Gastroesophageal sphincter (tissue), 4 donors: ENCODE data around the gene SORL1-AS1.

ENCODE experiments used
- ATAC-seq: fragments of 150-250 bp; one replicate; pipeline ENCODE4 v1.9.1; 2016; ENCODE audit warnings: mild to moderate bottlenecking, moderate library complexity
- H3K27ac ChIP-seq, 4 donors: fragments of 200-600 bp; sonication (generic) in 3 of 4; 1 replicate in 3 of 4; 2 replicates in 1 of 4; pipeline ENCODE4 v1.5.1; 2016 to 2019
- H3K27me3 ChIP-seq: fragments of 200-600 bp; sonication (generic); one replicate; pipeline ENCODE4 v1.5.1; 2019
- H3K36me3 ChIP-seq, 2 donors: fragments of 200-600 bp; sonication (generic); one replicate each; pipeline ENCODE4 v1.5.1; 2019; ENCODE audit warnings: control low read depth in 1 of 2
- H3K4me1 ChIP-seq, 3 donors: fragments of 200-600 bp; sonication (generic); 1 replicate in 2 of 3; 2 replicates in 1 of 3; pipeline ENCODE4 v1.5.1; 2016 to 2019; ENCODE audit warnings: control low read depth in 2 of 3
- H3K4me3 ChIP-seq, 2 donors: fragments of 200-600 bp; sonication (generic); one replicate each; pipeline ENCODE4 v1.5.1; 2019; ENCODE audit warnings: mild to moderate bottlenecking in 1 of 2, moderate library complexity in 1 of 2
- H3K9me3 ChIP-seq, 3 donors: fragments of 200-600 bp; sonication (generic); one replicate each; pipeline ENCODE4 v1.5.1; 2017 to 2019; ENCODE audit warnings: control low read depth in 2 of 3
- EP300 ChIP-seq: sonication (generic); formaldehyde crosslinking; IDR thresholded peaks from one replicate; pipeline ENCODE4 v1.6.1; 2017; ENCODE audit warnings: antibody characterized with exemption, mild to moderate bottlenecking
- POLR2A ChIP-seq, 2 donors: fragments of 450-650 bp; IDR thresholded peaks; one replicate each; pipeline ENCODE4 v1.6.1; 2017; ENCODE audit warnings: antibody characterized with exemption in 2 of 2, mild to moderate bottlenecking in 2 of 2, moderate library complexity in 1 of 2
- POLR2AphosphoS5 ChIP-seq: sonication (generic); formaldehyde crosslinking; IDR thresholded peaks from one replicate; pipeline ENCODE4 v1.6.1; 2017; ENCODE audit warnings: antibody characterized with exemption
- WGBS, 2 donors: methylation state at CpG; one replicate each; pipeline ENCODE4 v1.1.5; 2018; ENCODE audit warnings: low coverage in 1 of 2; 5-methylcytosine and 5-hydroxymethylcytosine counted together
- TF ChIP-seq, protein P1 (sequence below), 4 experiments: fragments of 200-600 bp in 2 of 4; fragments of 450-650 bp in 2 of 4; sonication (generic) in 1 of 4; IDR thresholded peaks; one replicate each; pipeline ENCODE4 v1.5.1; 2017 to 2019; ENCODE audit warnings: antibody characterized with exemption in 4 of 4, mild to moderate bottlenecking in 2 of 4, moderate library complexity in 2 of 4

SORL1-AS1 gene

DNA sequence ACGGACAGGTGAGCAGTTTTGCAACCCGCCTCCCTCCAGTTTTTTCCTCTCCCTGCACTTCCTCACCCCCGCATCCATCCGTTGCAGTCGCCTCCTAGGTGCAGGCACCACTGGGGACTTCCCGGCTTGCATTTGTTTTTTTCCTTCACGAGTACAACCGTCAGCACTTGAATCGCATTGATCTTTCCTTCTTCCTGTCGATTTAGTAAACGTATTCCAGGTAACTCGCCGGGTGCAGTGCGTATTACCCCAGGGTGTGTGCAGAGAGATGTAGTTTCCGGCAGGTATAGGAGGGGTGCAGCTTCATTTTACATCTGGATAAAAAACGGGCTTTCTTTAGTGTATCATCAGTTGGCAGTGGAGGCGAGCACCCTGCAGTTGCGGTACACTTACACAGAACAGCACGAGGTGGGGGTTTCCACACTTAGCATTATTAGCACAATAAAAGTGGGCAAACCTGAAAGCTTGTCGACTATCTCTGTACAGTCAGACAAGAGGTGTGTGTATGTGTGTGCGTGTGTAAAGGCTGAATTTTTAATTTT is at the start of gene SORL1-AS1:
Gene SORL1-AS1, minus strand, starts transcription at position 359 of the 542 bp plus-strand sequence.
- WGBS, 2 donors, result 4 to 6% methylated on average over 15 to 18 of the region's 21 CpGs
- Histone ChIP-seq H3K27me3 (no peaks in the 10 kb centered on the region), H3K27ac (peak within 1 kb of the TSS in 3 of 4 donors; percentile 64 to 76 (median 64)), H3K36me3 (no peaks in the 10 kb centered on the region), H3K4me1 (peaks cover 0 to 19% (median 0%) of the 10 kb centered on the region in 3 donors), H3K4me3 (peak within 1 kb of the TSS; percentile 75 to 81), H3K9me3 (no peaks in the 10 kb centered on the region)
- no peak for ATAC-seq
- no peak for TF ChIP-seq POLR2A (IDR thresholded peaks at IDR 0.05)
- TF ChIP-seq POLR2AphosphoS5, result no peak
- TF ChIP-seq, protein P1, sequence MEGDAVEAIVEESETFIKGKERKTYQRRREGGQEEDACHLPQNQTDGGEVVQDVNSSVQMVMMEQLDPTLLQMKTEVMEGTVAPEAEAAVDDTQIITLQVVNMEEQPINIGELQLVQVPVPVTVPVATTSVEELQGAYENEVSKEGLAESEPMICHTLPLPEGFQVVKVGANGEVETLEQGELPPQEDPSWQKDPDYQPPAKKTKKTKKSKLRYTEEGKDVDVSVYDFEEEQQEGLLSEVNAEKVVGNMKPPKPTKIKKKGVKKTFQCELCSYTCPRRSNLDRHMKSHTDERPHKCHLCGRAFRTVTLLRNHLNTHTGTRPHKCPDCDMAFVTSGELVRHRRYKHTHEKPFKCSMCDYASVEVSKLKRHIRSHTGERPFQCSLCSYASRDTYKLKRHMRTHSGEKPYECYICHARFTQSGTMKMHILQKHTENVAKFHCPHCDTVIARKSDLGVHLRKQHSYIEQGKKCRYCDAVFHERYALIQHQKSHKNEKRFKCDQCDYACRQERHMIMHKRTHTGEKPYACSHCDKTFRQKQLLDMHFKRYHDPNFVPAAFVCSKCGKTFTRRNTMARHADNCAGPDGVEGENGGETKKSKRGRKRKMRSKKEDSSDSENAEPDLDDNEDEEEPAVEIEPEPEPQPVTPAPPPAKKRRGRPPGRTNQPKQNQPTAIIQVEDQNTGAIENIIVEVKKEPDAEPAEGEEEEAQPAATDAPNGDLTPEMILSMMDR (IDR thresholded peaks at IDR 0.05), result no peak
- TF ChIP-seq EP300, result no peak

DNA sequence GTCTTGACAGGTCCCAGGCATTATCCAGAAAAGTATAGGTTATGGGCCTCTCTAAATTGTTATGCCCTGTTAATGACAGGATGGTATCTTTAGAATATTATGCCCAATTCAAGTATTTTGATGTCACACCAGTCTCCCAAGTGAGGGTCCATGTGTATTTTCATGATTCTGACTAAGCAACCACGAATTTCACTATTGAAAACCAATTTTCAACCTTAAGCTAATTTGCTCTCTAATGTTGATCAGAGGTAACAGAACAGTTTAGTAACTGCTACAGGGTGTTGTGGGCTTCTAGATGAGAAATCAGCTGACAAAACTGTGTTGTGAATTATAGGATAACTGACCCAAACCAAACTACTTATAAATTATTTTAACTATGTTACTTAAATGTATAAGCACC is 48.0 kb upstream of the SORL1-AS1 start:
- WGBS, 2 donors, result 67 to 89% methylated on average over 1 of the region's 1 CpG

DNA sequence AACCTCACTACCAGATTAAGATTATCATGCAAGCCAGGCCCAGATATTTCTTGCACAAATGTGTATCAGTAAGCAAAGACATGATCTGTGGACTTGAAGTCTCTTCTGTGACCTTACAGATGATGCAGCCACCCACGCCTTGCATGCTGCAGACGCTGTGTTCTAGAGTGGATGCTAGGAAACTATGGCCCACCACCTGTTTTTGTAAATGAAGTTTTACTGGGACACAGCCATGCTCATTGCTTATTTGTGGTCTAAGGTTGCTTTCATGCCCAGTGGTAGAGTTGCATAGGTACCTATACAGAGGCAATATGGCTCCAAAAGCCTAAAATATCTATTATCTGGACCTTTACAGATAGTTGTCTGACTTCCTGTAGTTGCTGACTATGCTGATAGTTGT is 47.5 kb upstream of the SORL1-AS1 start:
- no peaks in the 10 kb centered on the region for H3K27me3 ChIP-seq
- H3K4me3 ChIP-seq, result no peak overlapping the region
- H3K27ac ChIP-seq, result no peak overlapping the region
- H3K36me3 ChIP-seq, result peaks cover 0 to 19% of the 10 kb centered on the region in 2 donors
- TF ChIP-seq POLR2AphosphoS5, result no peak
- ATAC-seq, result no peak
- 90% methylated on average over 2 of the region's 2 CpGs; no CpG with 5 or more reads in 1 of the 2 donors for WGBS, 2 donors
- H3K9me3 ChIP-seq, result no peaks in the 10 kb centered on the region
- no peaks in the 10 kb centered on the region for H3K4me1 ChIP-seq

More for the DNA sequence above, 48.0 kb upstream of the SORL1-AS1 start:
- no peaks in the 10 kb centered on the region for H3K27me3 ChIP-seq
- no peak overlapping the region for H3K4me3 ChIP-seq
- H3K9me3 ChIP-seq, result peaks cover 0 to 3% (median 0%) of the 10 kb centered on the region in 3 donors
- no peak for ATAC-seq
- no peak overlapping the region for H3K27ac ChIP-seq
- TF ChIP-seq, protein P1 (IDR thresholded peaks at IDR 0.05), result no peak
- no peak for TF ChIP-seq POLR2A (IDR thresholded peaks at IDR 0.05)
- TF ChIP-seq EP300, result no peak
- TF ChIP-seq POLR2AphosphoS5, result no peak
- H3K4me1 ChIP-seq, result no peaks in the 10 kb centered on the region
- H3K36me3 ChIP-seq, result peaks cover 0 to 19% of the 10 kb centered on the region in 2 donors

DNA sequence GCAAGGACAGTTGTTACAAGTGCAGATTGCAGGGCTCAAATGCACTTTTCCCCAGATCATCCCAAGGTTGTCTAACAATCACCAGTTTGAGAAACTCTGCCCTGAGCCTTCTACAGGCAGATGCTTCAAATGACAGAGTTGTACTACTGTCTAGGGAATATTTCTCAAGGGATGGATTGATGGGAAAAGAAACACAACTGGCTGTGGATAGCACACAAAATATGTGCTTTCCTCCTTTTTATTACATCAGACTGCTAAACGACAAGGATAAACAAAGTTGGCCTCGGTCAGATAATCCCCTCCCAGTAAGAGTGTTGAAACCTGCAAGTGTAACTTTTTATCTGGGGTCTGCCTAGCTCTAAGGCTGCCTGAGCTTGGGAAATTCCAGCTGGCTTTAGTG is 46.6 kb upstream of the SORL1-AS1 start:
- no peak for ATAC-seq
- Histone ChIP-seq H3K36me3 (peaks cover 0 to 19% of the 10 kb centered on the region in 2 donors), H3K27me3 (no peaks in the 10 kb centered on the region), H3K27ac (no peak overlapping the region), H3K4me3 (no peak overlapping the region), H3K4me1 (no peaks in the 10 kb centered on the region), H3K9me3 (no peaks in the 10 kb centered on the region)
- WGBS, 2 donors, result 11 to 29% methylated on average over 2 of the region's 2 CpGs
- TF ChIP-seq EP300 (no peak), POLR2AphosphoS5 (no peak), POLR2A (IDR thresholded peaks at IDR 0.05) (no peak)
- TF ChIP-seq, protein P1 (IDR thresholded peaks at IDR 0.05), result no peak

DNA sequence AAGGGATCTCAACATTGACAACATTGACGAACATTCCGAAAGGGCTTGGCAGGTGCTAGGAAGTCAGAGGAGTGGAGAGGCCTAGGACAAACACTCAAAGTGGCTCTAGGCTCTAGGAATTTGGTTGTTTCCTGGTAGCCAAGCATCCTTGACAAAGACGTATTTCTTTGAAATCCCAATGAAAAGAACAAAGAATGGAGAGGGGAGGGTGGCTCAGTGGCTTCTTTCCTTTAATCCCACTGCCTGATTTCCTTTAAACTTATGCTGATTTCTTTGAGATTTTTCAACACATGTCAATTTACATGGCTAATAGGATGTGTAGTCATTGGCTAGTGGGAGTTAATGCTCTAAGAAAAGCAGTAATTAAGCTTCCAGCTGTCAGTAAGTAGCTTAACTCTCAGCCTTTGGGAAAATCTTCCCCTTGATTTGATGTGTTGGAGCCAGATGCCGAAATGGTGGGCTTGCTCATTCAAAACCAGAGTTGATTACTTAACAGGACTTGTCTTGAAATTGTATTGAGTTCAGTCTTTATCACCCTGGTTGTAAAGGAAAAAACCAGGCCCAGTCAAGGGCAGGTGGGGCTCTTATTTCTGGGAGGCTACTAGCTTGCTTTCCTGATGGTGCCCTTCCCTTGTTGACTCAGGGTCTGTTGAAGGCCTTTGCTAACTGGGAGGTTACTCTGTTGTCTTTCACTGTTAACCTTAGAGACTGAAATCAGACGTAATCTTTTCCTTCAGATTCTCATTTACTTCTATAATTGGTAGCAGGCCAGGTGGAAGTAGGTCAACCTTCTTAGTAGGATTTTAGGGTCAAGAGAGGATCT is 44.6 kb upstream of the SORL1-AS1 start:
- H3K27me3 ChIP-seq, result no peaks in the 10 kb centered on the region

More for the DNA sequence above, 44.6 kb upstream of the SORL1-AS1 start:
- H3K9me3 ChIP-seq, result no peaks in the 10 kb centered on the region
- 81 to 90% methylated on average over 5 of the region's 5 CpGs for WGBS, 2 donors
- H3K36me3 ChIP-seq, result peaks cover 0 to 19% of the 10 kb centered on the region in 2 donors
- TF ChIP-seq, protein P1 (IDR thresholded peaks at IDR 0.05), result no peak
- no peak for TF ChIP-seq EP300
- no peak for TF ChIP-seq POLR2A (IDR thresholded peaks at IDR 0.05)
- TF ChIP-seq POLR2AphosphoS5, result no peak
- no peak for ATAC-seq
- no peak overlapping the region for H3K4me3 ChIP-seq
- H3K27ac ChIP-seq, result no peak overlapping the region
- H3K4me1 ChIP-seq, result no peaks in the 10 kb centered on the region
